ENCODE data around the gene KLF9.

DNA sequence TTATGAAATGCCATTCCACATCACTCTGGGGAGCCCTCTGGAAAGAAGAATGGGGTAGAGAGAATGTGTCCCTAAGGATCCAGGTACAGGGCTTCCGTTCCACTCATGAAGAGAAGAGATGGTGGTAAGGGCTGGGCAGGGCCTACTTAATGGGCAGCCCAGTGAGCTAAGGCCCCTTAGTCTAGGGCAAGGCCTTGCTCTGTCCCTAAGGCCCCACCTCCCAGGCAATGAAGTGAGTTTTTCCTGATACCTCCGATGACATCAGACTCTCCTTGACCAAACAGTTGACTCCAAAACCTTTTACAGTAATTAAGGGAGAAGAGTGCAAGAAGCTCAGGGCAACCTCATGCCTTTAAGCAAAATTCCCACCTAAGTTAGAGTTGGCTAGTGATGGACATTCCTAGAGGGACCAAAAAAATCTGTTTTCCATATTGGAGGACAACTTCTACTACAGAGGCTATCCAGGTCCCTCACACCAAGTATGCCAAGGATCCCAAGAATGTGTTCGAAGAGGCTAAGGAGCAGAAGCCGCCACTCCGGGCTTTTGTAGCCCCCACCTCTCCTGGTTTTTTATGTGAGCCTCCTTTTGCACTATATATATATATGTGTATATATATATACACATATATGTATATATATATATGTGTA is 5.9 kb downstream of the KLF9 start:
- TF ChIP-seq, protein P1, sequence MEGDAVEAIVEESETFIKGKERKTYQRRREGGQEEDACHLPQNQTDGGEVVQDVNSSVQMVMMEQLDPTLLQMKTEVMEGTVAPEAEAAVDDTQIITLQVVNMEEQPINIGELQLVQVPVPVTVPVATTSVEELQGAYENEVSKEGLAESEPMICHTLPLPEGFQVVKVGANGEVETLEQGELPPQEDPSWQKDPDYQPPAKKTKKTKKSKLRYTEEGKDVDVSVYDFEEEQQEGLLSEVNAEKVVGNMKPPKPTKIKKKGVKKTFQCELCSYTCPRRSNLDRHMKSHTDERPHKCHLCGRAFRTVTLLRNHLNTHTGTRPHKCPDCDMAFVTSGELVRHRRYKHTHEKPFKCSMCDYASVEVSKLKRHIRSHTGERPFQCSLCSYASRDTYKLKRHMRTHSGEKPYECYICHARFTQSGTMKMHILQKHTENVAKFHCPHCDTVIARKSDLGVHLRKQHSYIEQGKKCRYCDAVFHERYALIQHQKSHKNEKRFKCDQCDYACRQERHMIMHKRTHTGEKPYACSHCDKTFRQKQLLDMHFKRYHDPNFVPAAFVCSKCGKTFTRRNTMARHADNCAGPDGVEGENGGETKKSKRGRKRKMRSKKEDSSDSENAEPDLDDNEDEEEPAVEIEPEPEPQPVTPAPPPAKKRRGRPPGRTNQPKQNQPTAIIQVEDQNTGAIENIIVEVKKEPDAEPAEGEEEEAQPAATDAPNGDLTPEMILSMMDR (IDR thresholded peaks at IDR 0.05) = no peak
- TF ChIP-seq ZFX (IDR thresholded peaks at IDR 0.05; ENCODE audit: borderline replicate concordance) = no peak
